ENCODE results near the gene ANTXR2.
"Not testable (repeated sequence)": the region's sequence is repeated elsewhere in the genome, so short reads cannot be mapped to it uniquely, and the experiment has no call there.

Gene ANTXR2

DNA sequence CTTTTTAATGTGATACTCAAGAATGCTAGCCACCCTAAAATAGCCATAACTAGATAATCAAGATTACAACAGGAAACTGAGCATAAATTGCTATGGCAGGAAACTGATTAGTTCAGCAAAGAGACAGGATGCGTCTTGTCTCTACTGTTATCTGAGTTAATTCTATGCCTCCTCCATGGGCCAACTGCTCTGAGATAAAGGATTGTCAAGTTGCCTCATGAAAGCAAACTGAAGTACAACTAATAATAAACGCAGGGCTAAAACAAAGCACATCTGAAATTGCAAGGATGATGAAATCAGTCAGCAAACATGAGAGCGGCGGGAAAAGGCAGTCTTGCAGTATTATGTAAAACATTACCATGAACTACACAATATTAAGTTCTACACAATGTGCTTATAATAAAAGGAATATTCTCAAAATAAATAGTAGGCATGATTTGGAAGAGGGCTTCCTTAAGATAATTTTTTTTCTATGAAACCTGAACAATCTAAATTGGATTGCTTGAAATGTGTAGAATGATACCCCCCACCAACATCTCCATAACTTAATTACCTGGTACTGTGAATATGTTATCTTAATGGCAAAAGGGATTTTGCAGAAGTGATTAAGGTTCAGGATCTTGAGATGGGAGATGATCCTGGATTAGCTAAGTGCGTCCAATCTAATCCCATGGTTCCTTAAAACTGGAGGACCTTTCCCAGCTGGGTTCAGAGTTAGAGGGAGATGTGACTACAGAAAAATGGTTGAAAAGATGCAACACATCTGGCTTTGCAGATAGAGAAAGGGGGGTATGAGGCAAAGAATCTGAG is 65.9 kb downstream of the ANTXR2 start:
- DNase-seq (ENCODE audit: low spot score in 2 of 2) (no peak), ATAC-seq (no peak)
- Mint-ChIP-seq H3K4me3 (peak overlapping the region; percentile 55), H3K36me3 (peaks cover 39% of the 10 kb centered on the region), H3K4me1 (peaks cover 75% of the 10 kb centered on the region), H3K9me3 (peaks cover 10% of the 10 kb centered on the region), H3K27ac (peak overlapping the region; percentile 94)

DNA sequence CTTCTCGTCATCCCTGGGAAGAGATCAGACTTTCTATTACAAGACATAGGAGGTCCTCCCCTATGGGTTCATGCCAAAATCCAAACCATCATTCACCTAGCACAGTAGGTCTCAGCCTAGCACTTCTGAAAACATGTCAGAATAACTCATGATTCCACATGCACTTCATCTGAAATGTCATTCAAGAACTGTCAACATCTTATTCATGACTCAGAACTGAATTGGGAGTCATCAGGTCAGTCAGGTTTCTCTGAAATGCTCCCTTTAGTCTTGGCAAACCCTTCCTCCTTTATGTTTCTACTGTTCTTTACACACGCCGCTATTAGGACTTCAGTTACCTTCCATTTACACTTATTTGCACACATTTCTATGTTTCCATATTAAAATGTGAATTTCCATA is 67.2 kb downstream of the ANTXR2 start:
- DNase-seq (ENCODE audit: low spot score in 2 of 2), result peak in 1 of 2 donors; percentile 62
- H3K4me3 Mint-ChIP-seq, result peak overlapping the region; percentile 55
- peaks cover 39% of the 10 kb centered on the region for H3K36me3 Mint-ChIP-seq
- H3K27ac Mint-ChIP-seq, result peak overlapping the region; percentile 94
- H3K4me1 Mint-ChIP-seq, result peaks cover 62% of the 10 kb centered on the region
- peaks cover 10% of the 10 kb centered on the region for H3K9me3 Mint-ChIP-seq
- peak; percentile 91 for ATAC-seq

DNA sequence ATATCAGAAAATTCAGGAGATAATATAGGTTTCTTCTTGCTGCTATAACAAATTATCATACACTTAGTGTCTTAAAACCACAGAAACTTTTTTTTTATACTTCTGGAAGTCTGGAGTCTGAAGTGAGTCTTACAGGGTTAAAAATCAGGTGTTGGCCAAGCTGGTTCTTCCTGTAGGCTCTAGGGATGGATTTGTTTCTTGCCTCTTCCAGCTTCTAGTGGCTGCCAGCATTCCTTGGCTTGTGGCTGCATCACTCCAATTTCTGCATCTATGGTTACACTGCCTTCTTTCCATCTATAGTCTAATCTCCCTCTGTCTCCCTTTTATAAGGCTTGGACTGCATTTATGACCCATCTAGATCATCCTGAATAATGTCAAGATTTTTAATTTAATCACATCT is 68.7 kb downstream of the ANTXR2 start:
- H3K36me3 Mint-ChIP-seq, result peaks cover 34% of the 10 kb centered on the region

DNA sequence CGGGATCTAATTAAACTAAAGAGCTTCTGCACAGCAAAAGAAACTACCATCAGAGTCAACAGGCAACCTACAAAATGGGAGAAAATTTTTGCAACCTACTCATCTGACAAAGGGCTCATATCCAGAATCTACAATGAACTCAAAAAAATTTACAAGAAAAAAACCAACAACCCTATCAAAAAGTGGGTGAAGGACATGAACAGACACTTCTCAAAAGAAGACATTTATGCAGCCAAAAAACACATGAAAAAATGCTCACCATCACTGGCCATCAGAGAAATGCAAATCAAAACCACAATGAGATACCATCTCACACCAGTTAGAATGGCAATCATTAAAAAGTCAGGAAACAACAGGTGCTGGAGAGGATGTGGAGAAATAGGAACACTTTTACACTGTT is 70.5 kb downstream of the ANTXR2 start:
- DNase-seq (ENCODE audit: low spot score in 2 of 2); H3K27ac Mint-ChIP-seq; H3K4me3 Mint-ChIP-seq; H3K9me3 Mint-ChIP-seq; ATAC-seq: not testable (repeated sequence)
- Mint-ChIP-seq H3K36me3 (peaks cover 25% of the 10 kb centered on the region), H3K4me1 (peaks cover 34% of the 10 kb centered on the region)

More for the DNA sequence above, 68.7 kb downstream of the ANTXR2 start:
- peaks cover 48% of the 10 kb centered on the region for H3K4me1 Mint-ChIP-seq
- H3K27ac Mint-ChIP-seq, result peak overlapping the region; percentile 85
- peaks cover 10% of the 10 kb centered on the region for H3K9me3 Mint-ChIP-seq
- DNase-seq (ENCODE audit: low spot score in 2 of 2) (no peak), ATAC-seq (no peak)
- H3K4me3 Mint-ChIP-seq, result no peak overlapping the region

DNA sequence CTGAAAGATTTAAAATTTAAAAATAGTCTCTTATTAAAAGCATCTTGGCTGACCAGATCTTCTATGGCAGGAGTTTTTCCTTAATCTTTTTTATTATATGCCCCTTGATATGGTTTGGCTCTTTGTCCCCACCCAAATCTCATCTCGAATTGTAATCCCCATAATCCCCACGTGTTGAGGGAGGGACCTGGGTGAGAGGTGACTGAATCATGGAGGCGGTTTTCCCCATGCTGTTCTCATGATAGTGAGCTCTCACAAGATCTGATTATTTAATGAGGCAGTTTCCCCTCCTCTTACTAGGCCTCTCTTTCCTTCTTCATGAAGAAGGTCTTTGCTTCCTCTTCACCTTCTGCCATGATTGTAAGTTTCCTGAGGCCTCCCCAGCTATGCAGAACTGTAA is 74.0 kb downstream of the ANTXR2 start:
- H3K9me3 Mint-ChIP-seq; H3K4me1 Mint-ChIP-seq; H3K36me3 Mint-ChIP-seq; H3K4me3 Mint-ChIP-seq; ATAC-seq; DNase-seq (ENCODE audit: low spot score in 2 of 2): not testable (repeated sequence)
- peak overlapping the region; percentile 60 for H3K27ac Mint-ChIP-seq

DNA sequence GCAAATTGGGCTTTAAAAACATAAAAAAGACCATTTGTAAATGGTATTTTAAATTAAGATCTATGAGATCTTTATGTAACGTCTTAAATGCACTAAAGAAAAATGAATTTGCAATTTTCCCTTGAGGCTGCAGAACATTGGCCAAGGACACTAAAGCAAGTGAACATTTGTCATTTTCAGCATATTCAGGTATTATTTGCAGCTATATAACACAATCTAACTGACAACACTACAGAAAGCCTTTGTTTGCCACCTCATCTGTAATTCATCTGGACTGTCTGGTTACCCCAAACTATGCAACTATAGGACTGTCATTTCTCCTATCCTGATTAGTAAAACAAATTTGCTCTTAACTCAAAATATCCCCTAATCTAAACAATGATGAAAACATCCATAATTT is 74.8 kb downstream of the ANTXR2 start:
- Mint-ChIP-seq H3K27ac (no peak overlapping the region), H3K4me1 (peaks cover 9% of the 10 kb centered on the region), H3K4me3 (no peak overlapping the region), H3K9me3 (no peaks in the 10 kb centered on the region), H3K36me3 (no peaks in the 10 kb centered on the region)
- ATAC-seq, result no peak
- no peak for DNase-seq (ENCODE audit: low spot score in 2 of 2)

DNA sequence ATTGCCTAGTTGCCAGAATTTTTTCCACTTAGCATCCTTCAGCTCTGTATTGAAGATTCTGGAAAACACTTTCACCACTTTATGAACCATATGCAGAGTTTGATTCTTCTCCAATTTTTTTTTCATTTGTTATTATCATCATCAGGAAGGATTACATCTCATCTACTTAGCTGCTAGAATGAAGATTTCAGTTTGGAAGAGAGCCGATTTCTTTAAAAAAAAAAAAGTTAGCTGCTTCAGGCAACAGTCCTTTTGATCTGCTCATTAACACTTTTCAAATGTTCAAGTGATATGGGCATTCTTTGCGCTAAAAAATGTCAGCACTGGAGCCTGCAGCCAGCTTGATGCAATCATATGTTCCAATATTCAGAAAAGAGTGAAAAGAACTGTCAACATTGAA is 76.2 kb downstream of the ANTXR2 start:
- ATAC-seq (no peak), DNase-seq (ENCODE audit: low spot score in 2 of 2) (no peak)
- H3K27ac Mint-ChIP-seq, result no peak overlapping the region
- H3K36me3 Mint-ChIP-seq, result no peaks in the 10 kb centered on the region
- peaks cover 17% of the 10 kb centered on the region for H3K4me1 Mint-ChIP-seq
- no peak overlapping the region for H3K4me3 Mint-ChIP-seq
- H3K9me3 Mint-ChIP-seq, result no peaks in the 10 kb centered on the region

DNA sequence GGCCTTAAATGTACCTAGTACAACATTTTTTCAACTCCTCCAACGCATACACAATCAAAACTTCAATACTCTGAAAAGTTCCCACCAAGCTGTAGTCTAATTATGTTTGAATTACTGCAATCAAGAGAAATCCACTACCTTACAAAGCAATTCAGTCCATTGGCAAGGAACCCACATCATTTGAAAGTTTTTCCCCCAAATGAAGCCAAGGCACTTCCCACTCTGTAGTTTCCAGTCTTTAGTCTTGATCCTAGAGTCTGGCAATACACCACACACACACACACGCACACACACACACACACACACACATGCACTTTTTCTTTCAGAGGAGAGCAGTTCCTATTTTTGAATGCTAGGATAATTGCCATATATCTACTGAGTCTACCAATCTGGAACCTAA is 79.6 kb downstream of the ANTXR2 start:
- Mint-ChIP-seq H3K27ac (peak overlapping the region; percentile 44), H3K9me3 (peaks cover 1% of the 10 kb centered on the region), H3K36me3 (no peaks in the 10 kb centered on the region), H3K4me3 (no peak overlapping the region), H3K4me1 (peaks cover 32% of the 10 kb centered on the region)
- ATAC-seq (no peak), DNase-seq (ENCODE audit: low spot score in 2 of 2) (no peak)

DNA sequence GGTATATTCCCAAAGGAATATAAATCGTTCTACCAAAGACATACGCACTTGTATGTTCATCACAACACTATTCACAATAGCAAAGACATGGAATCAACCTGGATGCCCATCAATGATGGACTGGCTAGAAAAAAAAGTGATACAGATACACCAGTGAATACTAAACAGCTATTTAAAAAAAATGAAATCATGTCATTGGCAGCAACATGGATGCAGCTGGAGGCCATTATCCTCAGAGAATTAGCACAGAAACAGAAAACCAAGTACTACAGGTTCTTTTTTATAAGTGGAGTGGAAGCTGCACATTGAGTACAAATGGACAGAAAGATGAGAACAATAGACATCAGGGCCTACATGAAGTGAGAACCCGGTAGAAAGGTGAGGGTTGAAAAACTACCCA is 81.4 kb downstream of the ANTXR2 start:
- ATAC-seq (no peak), DNase-seq (ENCODE audit: low spot score in 2 of 2) (no peak)
- H3K9me3 Mint-ChIP-seq, result peaks cover 3% of the 10 kb centered on the region
- H3K36me3 Mint-ChIP-seq, result no peaks in the 10 kb centered on the region
- no peak overlapping the region for H3K4me3 Mint-ChIP-seq
- H3K4me1 Mint-ChIP-seq, result peaks cover 48% of the 10 kb centered on the region
- no peak overlapping the region for H3K27ac Mint-ChIP-seq

DNA sequence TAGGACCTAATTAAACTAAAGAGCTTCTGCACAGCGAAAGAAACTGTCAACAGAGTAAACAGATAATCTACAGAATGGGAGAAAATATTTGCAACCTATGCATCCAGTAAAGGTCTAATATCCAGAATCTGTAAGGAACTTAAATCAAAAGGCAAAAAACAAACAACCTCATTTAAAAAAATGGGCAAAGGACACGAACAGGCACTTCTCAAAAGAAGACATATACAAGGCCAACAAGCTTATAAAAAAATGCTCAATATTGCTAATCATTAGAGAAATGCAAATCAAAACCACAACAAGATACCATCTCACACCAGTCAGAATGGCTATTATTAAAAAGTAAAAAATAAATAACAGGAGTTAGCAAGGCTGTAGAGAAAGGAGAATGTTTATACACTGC is 81.9 kb downstream of the ANTXR2 start:
- H3K4me1 Mint-ChIP-seq, result peaks cover 50% of the 10 kb centered on the region
- not testable (repeated sequence) for H3K36me3 Mint-ChIP-seq, ATAC-seq

DNA sequence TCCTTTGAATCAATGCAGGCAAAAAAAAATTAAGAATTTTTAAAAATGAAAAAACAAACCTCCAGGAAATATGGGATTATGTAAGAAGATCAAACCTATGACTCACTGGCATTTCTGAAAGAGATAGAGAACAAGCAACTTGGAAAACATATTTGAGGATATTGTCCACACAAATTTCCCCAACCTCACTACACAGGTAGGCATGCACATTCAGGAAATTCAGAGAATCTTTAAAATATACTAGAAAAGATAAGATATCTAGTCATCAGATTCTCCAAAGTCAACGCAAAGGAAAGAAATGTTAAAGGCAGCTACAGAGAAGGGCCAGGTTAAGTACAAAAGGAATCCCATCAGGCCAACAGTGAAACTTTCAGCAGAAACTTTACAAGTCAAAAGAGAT is 85.6 kb downstream of the ANTXR2 start:
- ATAC-seq, result no peak
- peaks cover 3% of the 10 kb centered on the region for H3K9me3 Mint-ChIP-seq
- peaks cover 14% of the 10 kb centered on the region for H3K36me3 Mint-ChIP-seq
- no peak overlapping the region for H3K27ac Mint-ChIP-seq
- H3K4me1 Mint-ChIP-seq, result peaks cover 34% of the 10 kb centered on the region
- no peak for DNase-seq (ENCODE audit: low spot score in 2 of 2)
- no peak overlapping the region for H3K4me3 Mint-ChIP-seq

More for the DNA sequence above, 81.9 kb downstream of the ANTXR2 start:
- H3K9me3 Mint-ChIP-seq; H3K4me3 Mint-ChIP-seq; DNase-seq (ENCODE audit: low spot score in 2 of 2); H3K27ac Mint-ChIP-seq: not testable (repeated sequence)

DNA sequence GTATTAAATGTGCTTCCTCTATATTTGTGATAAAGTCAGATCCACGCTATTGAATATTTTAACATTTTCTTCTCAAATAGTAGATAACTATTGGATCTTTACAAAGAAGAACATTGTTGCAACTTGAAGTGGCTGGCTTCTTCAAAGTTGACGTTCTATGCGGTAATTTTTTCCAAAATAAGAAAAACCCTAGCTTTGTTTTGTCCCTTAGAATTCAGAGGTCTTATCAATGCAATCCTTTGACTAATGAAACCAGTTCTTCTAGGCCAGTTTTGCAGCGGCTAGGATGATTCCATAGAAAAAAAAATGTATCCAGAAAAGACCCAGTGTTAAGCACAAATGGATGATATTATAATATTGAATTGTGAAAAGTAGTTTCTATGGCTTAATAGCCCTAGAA is 89.6 kb downstream of the ANTXR2 start:
- Mint-ChIP-seq H3K9me3 (peaks cover under 1% of the 10 kb centered on the region), H3K4me3 (no peak overlapping the region), H3K27ac (no peak overlapping the region)

DNA sequence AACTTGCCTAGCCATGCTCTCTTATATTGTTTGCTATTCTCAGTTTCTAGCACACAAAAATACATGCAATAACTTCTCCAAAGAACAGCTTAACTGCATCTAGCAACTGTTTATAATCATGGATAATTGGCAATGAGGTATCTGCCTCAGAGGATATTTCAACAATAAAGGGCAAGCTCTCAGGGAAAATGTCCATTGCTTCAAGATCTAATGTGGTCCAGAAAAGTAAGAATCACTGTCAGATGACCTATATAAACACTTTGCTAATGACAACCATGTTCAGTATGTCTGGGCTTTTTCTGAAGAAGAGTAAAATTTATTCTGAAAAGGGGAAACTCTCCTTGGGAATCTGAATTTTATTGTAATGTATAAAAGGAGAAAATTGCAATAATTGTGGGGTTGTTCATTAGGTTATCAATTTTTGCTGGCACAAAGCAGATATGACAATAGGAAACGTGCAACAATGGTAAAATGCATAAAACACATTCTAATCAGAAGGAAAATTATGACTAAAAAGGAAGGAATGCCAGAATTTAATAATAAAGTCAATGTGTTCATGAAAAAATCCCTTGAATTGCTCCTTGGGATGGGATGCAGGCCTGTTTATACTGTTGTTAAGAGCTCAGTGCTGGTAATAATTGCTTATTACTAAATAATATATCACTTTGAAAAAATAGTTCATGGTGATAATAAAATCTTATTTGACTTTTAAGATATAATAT is 90.3 kb downstream of the ANTXR2 start:
- no peak for ATAC-seq
- H3K36me3 Mint-ChIP-seq, result peaks cover 40% of the 10 kb centered on the region

More for the DNA sequence above, 89.6 kb downstream of the ANTXR2 start:
- no peak for DNase-seq (ENCODE audit: low spot score in 2 of 2)
- no peak for ATAC-seq
- H3K4me1 Mint-ChIP-seq, result peaks cover 22% of the 10 kb centered on the region
- H3K36me3 Mint-ChIP-seq, result peaks cover 34% of the 10 kb centered on the region

DNA sequence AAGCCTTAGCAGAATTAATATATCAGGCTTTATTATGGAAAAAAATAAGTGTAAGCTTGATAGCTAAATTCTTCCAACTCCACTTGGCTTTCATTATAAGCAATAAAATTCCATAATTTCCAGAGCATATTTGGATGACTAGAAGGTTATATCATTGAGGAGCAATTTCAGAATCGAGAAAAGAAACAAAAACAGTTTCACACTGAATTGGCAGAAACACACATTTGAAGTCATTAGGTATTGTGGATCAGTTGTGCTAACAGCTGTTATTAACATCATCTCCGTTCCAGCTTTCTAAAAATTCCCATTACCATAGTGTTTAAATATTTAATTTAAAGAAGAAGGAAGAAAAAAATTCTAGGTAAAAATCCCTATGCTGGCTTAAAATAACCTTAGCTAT is 92.6 kb downstream of the ANTXR2 start:
- Mint-ChIP-seq H3K4me1 (peaks cover 5% of the 10 kb centered on the region), H3K27ac (no peak overlapping the region), H3K4me3 (no peak overlapping the region), H3K36me3 (peaks cover 63% of the 10 kb centered on the region), H3K9me3 (no peaks in the 10 kb centered on the region)
- ATAC-seq (no peak), DNase-seq (ENCODE audit: low spot score in 2 of 2) (no peak)

More for the DNA sequence above, 90.3 kb downstream of the ANTXR2 start:
- Mint-ChIP-seq H3K9me3 (no peaks in the 10 kb centered on the region), H3K27ac (no peak overlapping the region), H3K4me1 (peaks cover 16% of the 10 kb centered on the region), H3K4me3 (no peak overlapping the region)
- no peak for DNase-seq (ENCODE audit: low spot score in 2 of 2)

DNA sequence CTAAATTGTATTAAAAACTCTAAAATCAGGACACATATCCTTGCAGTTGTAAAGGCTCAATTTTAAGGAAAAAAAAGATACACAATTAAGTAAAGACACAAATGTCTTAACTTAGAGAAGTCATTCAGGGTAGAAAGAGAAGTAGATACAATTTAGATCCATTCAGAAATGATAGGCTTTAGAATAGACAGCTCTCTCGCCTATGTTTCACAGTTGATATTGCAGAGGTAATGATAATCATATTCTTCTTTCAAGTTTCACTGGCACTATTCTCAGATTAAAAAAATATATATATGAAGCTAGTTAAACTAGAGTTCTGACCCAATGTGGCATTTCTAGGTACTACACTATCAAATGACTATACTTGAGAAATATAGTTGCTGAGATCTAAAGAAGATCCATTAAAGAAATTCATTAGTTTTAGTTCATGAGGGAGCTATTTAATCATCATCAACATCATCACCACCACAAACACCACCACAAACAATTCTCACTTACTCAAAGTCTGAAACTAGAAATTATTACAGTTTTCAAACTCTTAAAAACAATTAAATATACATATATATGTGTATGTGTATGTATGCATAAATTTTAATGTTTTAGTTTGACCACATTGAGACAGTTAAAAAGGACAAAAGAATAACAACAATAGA is 93.1 kb downstream of the ANTXR2 start:
- H3K36me3 Mint-ChIP-seq, result peaks cover 67% of the 10 kb centered on the region
- peaks cover 5% of the 10 kb centered on the region for H3K4me1 Mint-ChIP-seq
- H3K4me3 Mint-ChIP-seq, result no peak overlapping the region
- no peaks in the 10 kb centered on the region for H3K9me3 Mint-ChIP-seq
- no peak overlapping the region for H3K27ac Mint-ChIP-seq
- DNase-seq (ENCODE audit: low spot score in 2 of 2) (no peak), ATAC-seq (peak; percentile 84)

Measured in stimulated activated effector memory CD8-positive, alpha-beta T cell treated with anti-CD3 and anti-CD28 coated beads, Interleukin-12 subunit alpha, Interleukin-12 subunit beta, amount 100 ng/mL, for 72 hours (primary cell).